Sigmoid colon (tissue), 7 donors: ENCODE data around the gene UBL7. TPM values are rescaled to one million over a fixed set of nuclear protein-coding genes. Genes with fewer than 3 reads are reported as not detected.

Source experiments
- DNase-seq: peaks from one replicate; pipeline ENCODE4 v3.0.0-alpha.2; 2019
- H3K27ac ChIP-seq, 4 donors: fragments of 200-600 bp; sonication (generic); one replicate each; pipeline ENCODE4 v1.5.1; 2016 to 2019; ENCODE audit warnings: mild to moderate bottlenecking in 1 of 4
- H3K27me3 ChIP-seq, 3 donors: fragments of 200-600 bp; sonication (generic); one replicate each; pipeline ENCODE4 v1.5.1; 2019; ENCODE audit warnings: mild to moderate bottlenecking in 1 of 3
- H3K36me3 ChIP-seq, 4 donors: fragments of 200-600 bp; sonication (generic); one replicate each; pipeline ENCODE4 v1.5.1; 2016 to 2019
- H3K4me1 ChIP-seq, 4 donors: fragments of 200-600 bp; sonication (generic); one replicate each; pipeline ENCODE4 v1.5.1; 2017 to 2019
- H3K4me3 ChIP-seq, 4 donors: fragments of 200-600 bp; sonication (generic); one replicate each; pipeline ENCODE4 v1.5.1; 2017 to 2019; ENCODE audit warnings: mild to moderate bottlenecking in 2 of 4, moderate library complexity in 1 of 4
- H3K9me3 ChIP-seq, 4 donors: fragments of 200-600 bp in 3 of 4; sonication (generic) in 3 of 4; one replicate each; pipeline versions ENCODE4 v1.5.1 to v1.6.1; 2013 to 2019
- EP300 ChIP-seq, 4 donors: sonication (generic); formaldehyde crosslinking; IDR thresholded peaks; one replicate each; pipeline ENCODE4 v1.6.1; 2017; ENCODE audit warnings: antibody characterized with exemption in 4 of 4
- POLR2A ChIP-seq, 2 donors: fragments of 450-650 bp; IDR thresholded peaks; one replicate each; pipeline ENCODE4 v1.6.1; 2016; ENCODE audit warnings: antibody characterized with exemption in 2 of 2, mild to moderate bottlenecking in 2 of 2, moderate library complexity in 2 of 2
- POLR2AphosphoS5 ChIP-seq, 4 donors: sonication (generic); formaldehyde crosslinking; IDR thresholded peaks; one replicate each; pipeline ENCODE4 v1.6.1; 2017; ENCODE audit warnings: antibody characterized with exemption in 4 of 4
- WGBS, 2 donors: extraction: QIAGEN DNeasy Blood & Tissue Kit; methylation state at CpG; one replicate each; pipeline ENCODE4 v1.1.7; 2013; 5-methylcytosine and 5-hydroxymethylcytosine counted together
- intact Hi-C: fragments of 100-400 bp; cut with DNase I; formaldehyde crosslinking; loops from one replicate; pipeline ENCODE4 v1.15.1; 2023
- polyA plus RNA-seq, 3 donors: library from polyadenylated mRNA; stranded (reverse); fragments of 200-250 nt; gene quantifications; one replicate each; pipeline ENCODE4 v1.2.3, GENCODE V29; 2013
- total RNA-seq, 4 donors: library from RNA; depleted of rRNA; stranded (reverse); fragments of >200 nt; gene quantifications; one replicate each; pipeline ENCODE4 v1.1.0, GENCODE V29; 2016
- TF ChIP-seq, protein P1 (sequence below), 4 experiments: fragments of 450-650 bp in 3 of 4; fragments of 200-600 bp in 1 of 4; IDR thresholded peaks; one replicate each; pipeline ENCODE4 v1.5.1; 2016 to 2019; ENCODE audit warnings: antibody characterized with exemption in 4 of 4, mild to moderate bottlenecking in 3 of 4, moderate library complexity in 2 of 4
- donor health status: healthy with polysubstance abuse.
- donor health status: Bipolar disorder and iron deficiency.
- donor health status: healthy.

UBL7 gene
- total and polyA plus RNA-seq, 7 donors: 32.4 to 85.5 (median 48.5) TPM

DNA sequence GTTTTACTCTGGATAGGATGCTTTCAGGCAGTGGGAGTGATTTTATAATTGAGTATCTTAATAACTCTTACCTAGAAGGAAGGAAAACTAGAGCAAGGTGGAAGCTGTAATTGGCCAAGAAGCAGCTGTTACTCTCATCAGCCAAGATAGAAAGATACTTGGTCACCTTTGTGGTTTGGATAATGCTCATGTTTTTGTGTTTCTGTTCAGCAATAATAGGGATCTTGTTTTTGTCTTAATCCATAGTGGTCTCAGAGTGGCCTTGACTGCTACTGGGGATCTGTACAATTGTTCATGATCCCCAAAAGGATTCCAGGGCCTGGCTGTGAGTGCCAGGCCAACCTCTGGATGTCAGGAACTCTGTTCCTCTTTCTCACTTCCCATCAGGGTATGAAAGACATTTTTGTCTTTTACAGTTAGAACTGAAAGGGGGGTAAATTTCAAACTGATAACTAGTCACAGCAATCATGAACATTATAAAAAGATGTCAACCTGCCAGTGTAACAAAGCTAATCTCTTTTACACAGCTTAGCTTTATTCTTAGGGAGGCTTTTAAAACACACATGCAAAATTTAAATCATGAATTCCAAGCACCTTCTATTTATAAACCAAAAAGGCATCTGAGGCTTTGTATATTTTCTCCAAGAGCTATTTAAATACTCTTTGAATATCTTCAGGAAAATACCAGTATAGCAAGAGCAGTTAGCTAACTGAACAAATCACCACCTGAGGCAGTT is 6.0 kb downstream of the UBL7 start:
- Histone ChIP-seq H3K9me3 (no peaks in the 10 kb centered on the region), H3K27me3 (no peaks in the 10 kb centered on the region), H3K36me3 (peaks cover 10 to 82% (median 27%) of the 10 kb centered on the region in 4 donors), H3K27ac (no peak overlapping the region), H3K4me1 (peaks cover 0 to 3% (median 1%) of the 10 kb centered on the region in 4 donors), H3K4me3 (no peak overlapping the region)
- intact Hi-C loops: no loop called here
- DNase-seq: no peak
- TF ChIP-seq EP300 (IDR thresholded peaks at IDR 0.05): no peak
- TF ChIP-seq, protein P1, sequence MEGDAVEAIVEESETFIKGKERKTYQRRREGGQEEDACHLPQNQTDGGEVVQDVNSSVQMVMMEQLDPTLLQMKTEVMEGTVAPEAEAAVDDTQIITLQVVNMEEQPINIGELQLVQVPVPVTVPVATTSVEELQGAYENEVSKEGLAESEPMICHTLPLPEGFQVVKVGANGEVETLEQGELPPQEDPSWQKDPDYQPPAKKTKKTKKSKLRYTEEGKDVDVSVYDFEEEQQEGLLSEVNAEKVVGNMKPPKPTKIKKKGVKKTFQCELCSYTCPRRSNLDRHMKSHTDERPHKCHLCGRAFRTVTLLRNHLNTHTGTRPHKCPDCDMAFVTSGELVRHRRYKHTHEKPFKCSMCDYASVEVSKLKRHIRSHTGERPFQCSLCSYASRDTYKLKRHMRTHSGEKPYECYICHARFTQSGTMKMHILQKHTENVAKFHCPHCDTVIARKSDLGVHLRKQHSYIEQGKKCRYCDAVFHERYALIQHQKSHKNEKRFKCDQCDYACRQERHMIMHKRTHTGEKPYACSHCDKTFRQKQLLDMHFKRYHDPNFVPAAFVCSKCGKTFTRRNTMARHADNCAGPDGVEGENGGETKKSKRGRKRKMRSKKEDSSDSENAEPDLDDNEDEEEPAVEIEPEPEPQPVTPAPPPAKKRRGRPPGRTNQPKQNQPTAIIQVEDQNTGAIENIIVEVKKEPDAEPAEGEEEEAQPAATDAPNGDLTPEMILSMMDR (IDR thresholded peaks at IDR 0.05): no peak
- TF ChIP-seq POLR2A (IDR thresholded peaks at IDR 0.05): no peak
- TF ChIP-seq POLR2AphosphoS5 (IDR thresholded peaks at IDR 0.05): no peak

DNA sequence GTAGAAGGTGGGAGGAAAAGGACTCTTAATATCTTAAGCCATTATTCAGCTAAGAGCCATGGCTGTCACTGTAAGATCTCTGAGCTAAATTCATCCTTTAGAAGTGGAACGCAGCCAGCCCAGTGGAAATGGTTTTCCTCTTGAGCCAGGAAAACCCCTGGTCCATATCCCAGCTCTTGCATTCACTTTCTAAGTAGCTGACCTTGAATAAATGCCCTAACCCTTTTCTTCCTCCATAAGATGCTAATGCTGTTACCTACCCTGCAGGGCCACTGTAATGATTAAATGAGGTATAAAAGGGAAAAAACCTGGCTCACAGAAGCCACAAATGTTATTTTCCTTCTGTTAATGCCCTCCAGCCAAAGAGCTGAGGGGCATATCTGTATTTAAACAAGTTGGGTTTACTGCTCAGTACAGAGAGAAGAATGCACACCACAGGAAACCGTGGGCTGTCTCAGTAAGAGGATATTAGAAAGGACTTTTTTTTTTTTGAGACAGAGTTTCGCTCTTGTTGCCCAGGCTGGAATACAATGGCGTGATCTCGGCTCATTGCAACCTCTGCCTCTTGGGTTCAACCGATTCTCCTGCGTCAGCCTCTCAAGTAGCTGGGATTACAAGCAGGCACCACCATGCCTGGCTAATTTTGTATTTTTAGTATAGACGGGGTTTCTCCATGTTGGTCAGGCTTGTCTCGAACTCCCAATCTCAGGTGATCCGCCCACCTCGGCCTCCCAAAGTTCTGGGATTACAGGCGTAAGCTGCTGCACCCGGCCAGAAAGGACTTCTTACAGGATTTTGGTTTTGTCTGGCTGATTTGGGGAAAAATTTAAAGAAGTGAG is 6.8 kb downstream of the UBL7 start:
- no peak for TF ChIP-seq POLR2AphosphoS5 (IDR thresholded peaks at IDR 0.05)
- TF ChIP-seq, protein P1 (IDR thresholded peaks at IDR 0.05): no peak
- no peak for TF ChIP-seq EP300 (IDR thresholded peaks at IDR 0.05)
- no peak for TF ChIP-seq POLR2A (IDR thresholded peaks at IDR 0.05)
- Histone ChIP-seq H3K4me3 (no peak overlapping the region), H3K9me3 (no peaks in the 10 kb centered on the region), H3K27me3 (no peaks in the 10 kb centered on the region), H3K4me1 (no peaks in the 10 kb centered on the region), H3K27ac (no peak overlapping the region), H3K36me3 (peaks cover 18 to 90% (median 35%) of the 10 kb centered on the region in 4 donors)
- intact Hi-C loops: no loop called here
- DNase-seq: no peak
- WGBS, 2 donors: 76 to 89% methylated on average over 13 of the region's 13 CpGs

DNA sequence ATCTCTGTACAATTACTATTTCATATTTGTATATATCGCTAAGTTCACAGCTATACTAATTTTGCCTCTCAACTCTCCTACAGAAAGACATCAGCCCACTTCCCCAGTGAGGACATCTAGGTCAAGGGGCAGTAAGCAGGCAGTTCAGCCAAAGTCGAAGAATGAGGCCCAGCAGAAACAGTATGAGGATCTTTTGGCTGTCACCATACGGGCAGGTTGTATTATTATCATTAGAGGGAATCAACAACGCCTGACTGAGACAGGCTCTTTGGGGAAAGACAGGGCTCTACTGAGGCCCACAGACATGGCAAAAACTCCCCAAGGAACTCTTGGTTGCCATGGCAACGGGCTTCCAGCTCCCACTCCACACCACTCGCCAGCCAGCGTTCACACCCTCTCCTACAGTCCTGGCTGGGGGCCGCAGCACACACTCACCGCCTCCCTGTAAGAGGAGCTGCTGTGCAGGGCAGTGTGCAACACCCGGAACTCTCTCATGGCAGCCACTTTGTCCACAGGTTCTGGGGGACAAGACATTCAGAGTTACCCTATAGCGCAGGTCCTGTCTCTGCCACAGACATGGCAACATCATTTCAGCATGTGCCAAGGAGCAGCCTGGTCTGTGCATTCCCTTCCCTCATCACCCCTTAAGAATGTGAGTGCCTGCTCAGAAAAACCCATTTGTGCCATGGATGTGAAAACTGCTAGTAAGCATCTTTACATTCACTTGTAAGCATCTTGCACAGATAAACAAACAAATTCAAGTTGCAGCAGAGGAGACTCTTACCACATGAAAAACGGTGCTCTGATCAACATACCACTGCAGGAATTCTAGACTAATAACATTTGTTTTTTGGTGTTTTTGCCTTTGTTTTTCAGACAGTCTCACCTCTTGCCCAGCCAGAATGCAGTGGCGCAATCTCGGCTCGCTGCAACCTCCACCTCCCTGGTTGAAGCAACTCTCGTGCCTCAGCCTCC is 8.8 kb downstream of the UBL7 start:
- TF ChIP-seq EP300 (IDR thresholded peaks at IDR 0.05) (no peak), POLR2A (IDR thresholded peaks at IDR 0.05) (no peak), POLR2AphosphoS5 (IDR thresholded peaks at IDR 0.05) (no peak)
- TF ChIP-seq, protein P1 (IDR thresholded peaks at IDR 0.05): no peak
- no peaks in the 10 kb centered on the region for H3K4me1 ChIP-seq
- H3K27me3 ChIP-seq: no peaks in the 10 kb centered on the region
- H3K9me3 ChIP-seq: no peaks in the 10 kb centered on the region
- intact Hi-C loops: no loop called here
- no peak for DNase-seq
- no peak overlapping the region for H3K4me3 ChIP-seq
- no peak overlapping the region for H3K27ac ChIP-seq
- H3K36me3 ChIP-seq: peaks cover 38 to 100% (median 50%) of the 10 kb centered on the region in 4 donors
- WGBS, 2 donors: 92% methylated on average over 16 of the region's 16 CpGs

DNA sequence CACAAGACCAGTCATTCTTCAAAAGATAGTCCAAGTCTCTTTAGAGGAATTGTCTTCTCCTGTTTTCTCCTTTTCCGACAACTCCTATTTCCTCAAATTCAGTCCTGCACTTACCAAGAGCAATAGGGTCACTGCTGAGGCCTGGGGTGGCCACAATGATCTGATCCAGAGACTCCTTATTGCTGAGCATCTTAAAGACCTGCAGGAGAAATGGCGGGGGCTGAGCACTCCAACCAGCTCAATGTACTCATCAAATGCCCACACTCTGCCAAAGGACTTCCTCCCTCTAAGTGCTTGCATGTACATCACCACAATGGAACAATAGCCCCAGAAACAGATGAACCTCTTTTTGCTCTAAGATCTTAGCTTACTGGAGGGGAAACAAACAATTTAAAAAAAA is 9.6 kb downstream of the UBL7 start:
- intact Hi-C loops: no loop called here
- DNase-seq: no peak
- no peak for TF ChIP-seq POLR2A (IDR thresholded peaks at IDR 0.05)
- no peak for TF ChIP-seq EP300 (IDR thresholded peaks at IDR 0.05)
- no peak for TF ChIP-seq POLR2AphosphoS5 (IDR thresholded peaks at IDR 0.05)
- TF ChIP-seq, protein P1 (IDR thresholded peaks at IDR 0.05): no peak

More for the DNA sequence above, 9.6 kb downstream of the UBL7 start:
- no peak overlapping the region for H3K4me3 ChIP-seq
- WGBS, 2 donors: 94 to 97% methylated on average over 2 of the region's 2 CpGs
- H3K4me1 ChIP-seq: no peaks in the 10 kb centered on the region
- H3K9me3 ChIP-seq: no peaks in the 10 kb centered on the region
- no peak overlapping the region for H3K27ac ChIP-seq
- H3K36me3 ChIP-seq: peaks cover 44 to 100% (median 52%) of the 10 kb centered on the region in 4 donors
- no peaks in the 10 kb centered on the region for H3K27me3 ChIP-seq
